DMS79 (cell line): ENCODE data around the gene CNIH4.
"Not testable (repeated sequence)": the region's sequence is repeated elsewhere in the genome, so short reads cannot be mapped to it uniquely, and the experiment has no call there.

Source experiments
- DNase-seq: peaks from one replicate; lab custom pipeline; 2025; lab: John Stamatoyannopoulos, UW

CNIH4 gene

GRCh38 chr1:224348137-224348536, 8.5 kb upstream of the CNIH4 start:
- no peak for DNase-seq

GRCh38 chr1:224349716-224350115, 7.0 kb upstream of the CNIH4 start:
- DNase-seq: not testable (repeated sequence)

GRCh38 chr1:224352436-224353085, 4.1 kb upstream of the CNIH4 start:
- not testable (repeated sequence) for DNase-seq

- DNase-seq: no peak
Observed at GRCh38 chr1:224353975-224354925, 2.4 kb upstream of the CNIH4 start.

- DNase-seq: no peak
Observed at GRCh38 chr1:224357626-224358124, 996 bp downstream of the CNIH4 start.

- no peak for DNase-seq
Observed at GRCh38 chr1:224358237-224358636, 1.6 kb downstream of the CNIH4 start.

- DNase-seq: no peak
Observed at GRCh38 chr1:224359207-224359606, 2.5 kb downstream of the CNIH4 start.

GRCh38 chr1:224368409-224368808, 11.7 kb downstream of the CNIH4 start:
- DNase-seq: no peak

GRCh38 chr1:224373008-224373590, 16.4 kb downstream of the CNIH4 start:
- DNase-seq: no peak

- DNase-seq: no peak
Observed at GRCh38 chr1:224375059-224375458, 18.4 kb downstream of the CNIH4 start.

GRCh38 chr1:224377676-224378006, 21.0 kb downstream of the CNIH4 start:
- DNase-seq: no peak

- DNase-seq: no peak
Observed at GRCh38 chr1:224378855-224379631, 22.4 kb downstream of the CNIH4 start.

- no peak for DNase-seq
Observed at GRCh38 chr1:224380003-224380402, 23.3 kb downstream of the CNIH4 start.

GRCh38 chr1:224381880-224382548, 25.3 kb downstream of the CNIH4 start:
- DNase-seq: no peak

GRCh38 chr1:224383218-224383617, 26.5 kb downstream of the CNIH4 start:
- no peak for DNase-seq

- DNase-seq: no peak
Observed at GRCh38 chr1:224387302-224387912, 30.7 kb downstream of the CNIH4 start.

- DNase-seq: no peak
Observed at GRCh38 chr1:224387943-224388342, 31.3 kb downstream of the CNIH4 start.

- no peak for DNase-seq
Observed at GRCh38 chr1:224390517-224390916, 33.8 kb downstream of the CNIH4 start.

- DNase-seq: no peak
Observed at GRCh38 chr1:224392411-224393249, 36.0 kb downstream of the CNIH4 start.

- DNase-seq: no peak
Observed at GRCh38 chr1:224393294-224393693, 36.6 kb downstream of the CNIH4 start.
